Nephron progenitor cell (in vitro differentiated cells): ENCODE data around the gene DGKQ.

Experiments
- DNase-seq: peaks from one replicate; pipeline ENCODE4 v3.0.0; 2021
- H3K27ac Mint-ChIP-seq: 2 replicates; pipeline ENCODE4 v1.8.0; 2021; ENCODE audit warnings: mild to moderate bottlenecking, moderate library complexity, mixed read lengths
- H3K27me3 Mint-ChIP-seq: 2 replicates; pipeline ENCODE4 v1.8.0; 2021; ENCODE audit warnings: mild to moderate bottlenecking, low read depth, mixed read lengths; ENCODE audit not compliant: poor library complexity
- H3K36me3 Mint-ChIP-seq: 2 replicates; pipeline ENCODE4 v1.8.0; 2021; ENCODE audit warnings: low read depth, mixed read lengths
- H3K4me1 Mint-ChIP-seq: 2 replicates; pipeline ENCODE4 v1.8.0; 2021; ENCODE audit warnings: mixed read lengths
- H3K4me3 Mint-ChIP-seq: 2 replicates; pipeline ENCODE4 v1.8.0; 2021; ENCODE audit warnings: mild to moderate bottlenecking, moderate library complexity, mixed read lengths
- H3K9me3 Mint-ChIP-seq: 2 replicates; pipeline ENCODE4 v1.8.0; 2021; ENCODE audit warnings: mild to moderate bottlenecking, moderate library complexity, mixed read lengths
- TF ChIP-seq, protein P1 (sequence below): fragments of 200-600 bp; sonication (generic); IDR thresholded peaks from 2 replicates; pipeline ENCODE4 v1.5.0; 2021; ENCODE audit warnings: antibody characterized with exemption

Gene DGKQ

DNA sequence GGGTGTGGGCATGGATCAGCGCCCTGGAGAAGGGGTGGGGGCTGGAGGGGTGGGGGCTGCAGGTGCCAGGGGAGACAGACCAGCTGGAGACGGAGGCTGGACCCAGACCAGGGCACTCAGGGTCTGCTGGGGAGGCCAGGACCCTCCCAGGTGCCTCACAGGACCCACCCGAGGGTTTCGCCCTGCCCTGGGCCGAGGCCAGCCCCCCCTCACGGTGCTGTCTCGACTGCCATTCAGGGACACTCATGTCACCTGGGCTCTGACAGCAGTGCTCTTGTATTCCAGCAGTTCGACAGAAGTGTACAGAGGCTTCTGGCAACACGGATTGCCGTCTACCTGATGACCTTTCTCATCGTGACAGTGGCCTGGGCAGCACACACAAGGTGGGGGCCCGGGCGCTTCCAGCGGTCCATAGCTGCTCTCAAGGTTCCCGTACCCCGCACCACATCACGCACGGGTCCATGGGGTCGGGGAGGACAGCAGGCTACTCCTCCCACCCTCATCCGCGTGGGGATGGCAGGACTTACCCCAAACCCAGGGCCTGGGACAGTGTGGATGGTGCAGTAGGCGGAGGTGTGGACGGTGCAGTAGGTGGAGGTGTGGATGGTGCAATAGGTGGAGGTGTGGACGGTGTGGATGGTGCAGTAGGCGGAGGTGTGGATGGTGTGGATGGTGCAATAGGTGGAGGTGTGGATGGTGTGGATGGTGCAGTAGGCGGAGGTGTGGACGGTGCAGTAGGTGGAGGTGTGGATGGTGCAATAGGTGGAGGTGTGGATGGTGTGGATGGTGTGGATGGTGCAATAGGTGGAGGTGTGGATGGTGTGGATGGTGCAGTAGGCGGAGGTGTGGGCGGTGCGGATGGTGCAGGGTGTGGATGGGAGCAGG, 23.0 kb downstream of the DGKQ start:
- H3K27ac Mint-ChIP-seq = no peak overlapping the region
- no peaks in the 10 kb centered on the region for H3K9me3 Mint-ChIP-seq
- peak overlapping the region; percentile 53 for H3K4me3 Mint-ChIP-seq
- DNase-seq = no peak
- TF ChIP-seq, protein P1, sequence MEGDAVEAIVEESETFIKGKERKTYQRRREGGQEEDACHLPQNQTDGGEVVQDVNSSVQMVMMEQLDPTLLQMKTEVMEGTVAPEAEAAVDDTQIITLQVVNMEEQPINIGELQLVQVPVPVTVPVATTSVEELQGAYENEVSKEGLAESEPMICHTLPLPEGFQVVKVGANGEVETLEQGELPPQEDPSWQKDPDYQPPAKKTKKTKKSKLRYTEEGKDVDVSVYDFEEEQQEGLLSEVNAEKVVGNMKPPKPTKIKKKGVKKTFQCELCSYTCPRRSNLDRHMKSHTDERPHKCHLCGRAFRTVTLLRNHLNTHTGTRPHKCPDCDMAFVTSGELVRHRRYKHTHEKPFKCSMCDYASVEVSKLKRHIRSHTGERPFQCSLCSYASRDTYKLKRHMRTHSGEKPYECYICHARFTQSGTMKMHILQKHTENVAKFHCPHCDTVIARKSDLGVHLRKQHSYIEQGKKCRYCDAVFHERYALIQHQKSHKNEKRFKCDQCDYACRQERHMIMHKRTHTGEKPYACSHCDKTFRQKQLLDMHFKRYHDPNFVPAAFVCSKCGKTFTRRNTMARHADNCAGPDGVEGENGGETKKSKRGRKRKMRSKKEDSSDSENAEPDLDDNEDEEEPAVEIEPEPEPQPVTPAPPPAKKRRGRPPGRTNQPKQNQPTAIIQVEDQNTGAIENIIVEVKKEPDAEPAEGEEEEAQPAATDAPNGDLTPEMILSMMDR = no peak
- H3K36me3 Mint-ChIP-seq = peaks cover 9% of the 10 kb centered on the region
- peaks cover 64% of the 10 kb centered on the region for H3K4me1 Mint-ChIP-seq
- peaks cover 20% of the 10 kb centered on the region for H3K27me3 Mint-ChIP-seq

DNA sequence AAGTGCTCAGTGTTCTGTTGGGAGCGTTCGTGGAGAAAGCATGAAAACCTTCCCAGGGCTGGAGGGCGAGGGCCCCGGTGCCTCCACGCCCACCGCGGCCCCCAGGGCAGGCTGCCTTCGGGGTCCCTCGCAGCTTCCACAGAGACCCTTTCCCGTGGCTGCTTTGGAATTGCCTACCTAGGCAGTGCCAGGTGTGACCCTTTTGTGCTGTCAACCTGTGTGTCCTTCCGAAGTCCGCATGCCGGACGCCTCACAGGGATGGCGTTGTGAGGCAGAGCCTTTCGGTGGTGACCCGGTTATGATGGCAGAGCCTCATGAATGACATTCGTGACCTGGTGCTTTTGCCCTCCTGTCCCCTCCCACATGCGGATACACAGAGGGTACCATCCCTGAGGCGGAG, 23.7 kb downstream of the DGKQ start:
- peaks cover 27% of the 10 kb centered on the region for H3K27me3 Mint-ChIP-seq
- DNase-seq = no peak
- H3K9me3 Mint-ChIP-seq = no peaks in the 10 kb centered on the region
- TF ChIP-seq, protein P1 = no peak
- no peak overlapping the region for H3K27ac Mint-ChIP-seq
- peaks cover 7% of the 10 kb centered on the region for H3K36me3 Mint-ChIP-seq
- no peak overlapping the region for H3K4me3 Mint-ChIP-seq
- H3K4me1 Mint-ChIP-seq = peaks cover 67% of the 10 kb centered on the region

DNA sequence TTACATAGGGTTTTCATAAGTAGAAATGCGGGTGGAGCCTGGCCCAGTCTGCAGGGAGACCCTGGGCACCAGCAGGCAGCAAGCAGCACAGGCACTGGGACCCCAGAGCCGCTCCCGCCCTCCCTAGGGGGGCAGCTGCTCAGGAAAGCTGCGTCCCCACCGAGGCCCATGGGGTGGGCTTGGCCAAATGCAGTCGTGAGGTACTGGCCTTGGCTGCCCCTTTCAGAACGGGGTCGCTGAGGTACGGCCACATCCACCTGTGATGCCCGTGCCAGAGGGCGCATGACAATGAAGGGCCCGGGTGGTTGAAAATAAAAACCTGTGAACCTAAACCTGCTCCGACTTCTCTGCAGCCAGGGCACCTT, 24.5 kb downstream of the DGKQ start:
- Mint-ChIP-seq H3K27me3 (peaks cover 34% of the 10 kb centered on the region), H3K9me3 (no peaks in the 10 kb centered on the region), H3K27ac (no peak overlapping the region), H3K4me3 (no peak overlapping the region), H3K36me3 (no peaks in the 10 kb centered on the region), H3K4me1 (peaks cover 61% of the 10 kb centered on the region)
- no peak for DNase-seq
- TF ChIP-seq, protein P1 = no peak

- H3K4me1 Mint-ChIP-seq = peaks cover 61% of the 10 kb centered on the region
- TF ChIP-seq, protein P1 = no peak
- H3K4me3 Mint-ChIP-seq = no peak overlapping the region
- DNase-seq = no peak
- no peaks in the 10 kb centered on the region for H3K36me3 Mint-ChIP-seq
- no peak overlapping the region for H3K27ac Mint-ChIP-seq
- peaks cover 40% of the 10 kb centered on the region for H3K27me3 Mint-ChIP-seq
- no peaks in the 10 kb centered on the region for H3K9me3 Mint-ChIP-seq
Observed at GRCh38 chr4:948101-948935, 25.1 kb downstream of the DGKQ start.

- DNase-seq = no peak
- H3K36me3 Mint-ChIP-seq = no peaks in the 10 kb centered on the region
- no peak overlapping the region for H3K4me3 Mint-ChIP-seq
- peaks cover 48% of the 10 kb centered on the region for H3K27me3 Mint-ChIP-seq
- H3K4me1 Mint-ChIP-seq = peaks cover 60% of the 10 kb centered on the region
- TF ChIP-seq, protein P1 = no peak
- H3K27ac Mint-ChIP-seq = no peak overlapping the region
- no peaks in the 10 kb centered on the region for H3K9me3 Mint-ChIP-seq
Observed at GRCh38 chr4:947491-947971, 25.8 kb downstream of the DGKQ start.
